Measurements from ENCODE around the gene BFAR. TPM values are rescaled to one million over a fixed set of nuclear protein-coding genes. Genes with fewer than 3 reads are reported as not detected.

The BFAR gene
- total RNA-seq, 4 donors from 2014 or later: 66.5 to 81.4 (median 71.7) TPM

DNA sequence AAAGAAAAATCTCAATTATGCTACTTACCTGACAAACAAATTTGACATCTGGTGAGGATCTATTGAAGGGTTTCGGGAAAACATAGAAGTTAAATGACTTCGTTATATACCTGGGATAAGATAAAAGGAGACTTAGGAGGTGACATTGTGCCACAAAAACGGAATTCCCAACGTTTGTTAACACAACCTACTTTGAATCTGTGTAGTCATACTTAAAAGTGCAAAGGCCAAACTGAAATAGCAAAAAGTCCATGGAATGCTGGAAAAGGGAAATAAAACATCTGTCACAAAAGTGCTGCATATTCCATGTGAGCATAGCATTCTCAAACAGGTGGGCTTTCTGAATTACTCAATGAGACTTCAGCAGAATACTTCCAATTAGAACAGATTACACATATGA is 5.7 kb upstream of the BFAR start:
- TF ChIP-seq, protein P1, sequence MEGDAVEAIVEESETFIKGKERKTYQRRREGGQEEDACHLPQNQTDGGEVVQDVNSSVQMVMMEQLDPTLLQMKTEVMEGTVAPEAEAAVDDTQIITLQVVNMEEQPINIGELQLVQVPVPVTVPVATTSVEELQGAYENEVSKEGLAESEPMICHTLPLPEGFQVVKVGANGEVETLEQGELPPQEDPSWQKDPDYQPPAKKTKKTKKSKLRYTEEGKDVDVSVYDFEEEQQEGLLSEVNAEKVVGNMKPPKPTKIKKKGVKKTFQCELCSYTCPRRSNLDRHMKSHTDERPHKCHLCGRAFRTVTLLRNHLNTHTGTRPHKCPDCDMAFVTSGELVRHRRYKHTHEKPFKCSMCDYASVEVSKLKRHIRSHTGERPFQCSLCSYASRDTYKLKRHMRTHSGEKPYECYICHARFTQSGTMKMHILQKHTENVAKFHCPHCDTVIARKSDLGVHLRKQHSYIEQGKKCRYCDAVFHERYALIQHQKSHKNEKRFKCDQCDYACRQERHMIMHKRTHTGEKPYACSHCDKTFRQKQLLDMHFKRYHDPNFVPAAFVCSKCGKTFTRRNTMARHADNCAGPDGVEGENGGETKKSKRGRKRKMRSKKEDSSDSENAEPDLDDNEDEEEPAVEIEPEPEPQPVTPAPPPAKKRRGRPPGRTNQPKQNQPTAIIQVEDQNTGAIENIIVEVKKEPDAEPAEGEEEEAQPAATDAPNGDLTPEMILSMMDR (IDR thresholded peaks at IDR 0.05; ENCODE audit: low read depth): no peak

DNA sequence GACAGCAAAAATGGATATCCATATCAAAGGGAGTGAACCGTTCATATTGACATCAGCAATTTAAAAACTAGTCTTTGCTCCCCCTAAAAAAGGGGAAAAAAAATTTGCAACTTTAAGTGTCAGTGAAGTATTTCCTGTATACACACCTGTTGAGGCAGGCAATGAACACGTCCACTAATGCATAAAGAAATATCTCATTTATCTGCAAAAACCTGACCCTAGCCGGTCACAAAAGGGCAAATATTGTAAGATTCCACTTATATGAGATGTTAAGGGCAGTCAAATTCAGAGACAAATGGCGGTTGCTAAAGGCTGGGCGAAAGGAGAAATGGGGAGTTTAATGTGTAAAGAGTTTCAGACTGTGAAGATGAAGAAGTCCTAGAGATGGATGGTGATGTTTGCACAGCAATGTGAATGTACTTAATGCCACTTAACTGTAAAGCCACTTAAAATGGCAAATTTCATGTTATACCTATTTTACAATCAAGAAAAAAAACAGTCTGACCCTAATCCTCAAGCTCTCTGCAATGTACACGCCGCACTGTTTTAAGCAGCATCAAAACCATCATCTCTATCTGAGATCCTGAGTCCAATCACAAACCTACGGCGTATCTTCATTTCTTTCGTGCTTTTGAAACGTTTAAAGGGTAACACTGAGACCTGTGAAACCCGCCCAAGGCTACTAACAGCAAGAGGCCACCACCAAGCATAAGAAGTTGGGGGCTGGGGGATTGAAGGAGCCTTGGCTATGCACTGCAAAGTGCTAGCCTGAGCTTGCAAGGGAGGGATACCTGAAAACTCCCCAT is 3.7 kb upstream of the BFAR start:
- TF ChIP-seq, protein P1 (IDR thresholded peaks at IDR 0.05; ENCODE audit: low read depth): no peak

DNA sequence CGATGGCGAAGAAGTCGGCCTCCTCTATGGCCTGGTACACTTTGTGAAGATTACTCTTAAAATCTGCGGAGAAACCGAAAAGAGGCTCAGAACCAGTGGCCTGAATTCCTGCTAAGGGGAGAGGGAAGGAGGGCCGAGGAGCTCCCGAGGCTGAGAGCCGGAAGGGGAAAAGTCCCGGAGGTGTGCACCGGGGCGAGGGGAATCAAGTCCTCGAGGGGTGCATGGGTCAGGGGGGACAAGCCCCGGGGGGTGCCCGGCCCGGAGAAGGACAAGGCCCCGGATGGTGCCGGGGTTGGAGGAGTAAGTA is 3.2 kb upstream of the BFAR start:
- TF ChIP-seq, protein P1 (IDR thresholded peaks at IDR 0.05; ENCODE audit: low read depth): no peak

DNA sequence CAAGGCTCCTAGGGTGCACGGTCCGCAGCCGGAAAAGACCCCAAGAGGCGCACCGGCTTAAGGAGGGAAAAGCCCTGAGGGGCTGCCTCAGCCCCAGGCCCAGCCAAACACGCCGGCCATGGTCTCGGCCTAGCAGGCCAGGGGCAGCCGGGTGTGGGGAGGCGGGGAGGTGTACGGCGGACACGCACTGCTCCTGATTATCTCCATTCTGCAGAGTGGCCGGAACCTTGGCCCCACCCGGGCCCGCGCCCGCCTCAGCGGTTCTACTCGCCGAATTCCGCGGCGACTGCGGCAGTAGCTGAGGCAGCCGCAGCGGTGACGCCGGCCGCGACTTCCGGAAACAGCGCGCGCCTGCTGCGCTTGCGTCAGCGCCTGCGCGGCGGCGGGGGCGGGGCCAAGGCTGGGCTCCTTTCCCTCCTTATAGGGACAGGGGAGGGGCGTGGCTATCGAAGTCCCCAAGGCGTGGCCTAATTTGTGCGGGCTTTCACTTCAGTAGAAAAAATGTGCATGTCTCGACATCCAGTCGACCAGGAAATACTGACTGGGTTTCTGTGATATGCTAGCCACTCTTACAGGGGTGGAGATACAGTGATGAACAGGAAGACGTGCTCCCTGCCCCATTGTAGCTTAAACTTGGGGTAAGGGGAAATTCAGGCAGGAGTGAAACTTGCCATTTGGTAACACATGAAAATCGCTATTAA is 2.7 kb upstream of the BFAR start, which contains the start of gene PARN:
Gene PARN (minus strand): TSS at position 342 of the 701 bp plus-strand sequence. CDS start 135 bp downstream, at position 207.
- TF ChIP-seq, protein P1 (IDR thresholded peaks at IDR 0.05; ENCODE audit: low read depth): no peak

DNA sequence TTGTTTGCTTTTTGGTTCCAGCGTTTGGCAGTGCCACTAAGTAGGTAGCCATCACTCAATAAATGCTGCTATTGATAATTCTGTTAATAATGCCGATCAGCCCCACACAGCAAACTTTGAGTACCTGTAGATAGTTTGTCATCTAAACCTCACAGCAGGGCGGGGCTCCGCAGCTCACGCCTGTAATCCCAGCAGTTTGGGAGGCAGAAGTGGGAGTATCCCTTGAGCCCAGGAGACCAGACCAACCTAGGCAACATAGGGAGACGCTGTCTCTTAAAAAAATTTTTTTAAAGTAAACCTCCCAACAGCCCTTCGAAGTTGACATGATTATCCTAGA is 1.6 kb downstream of the BFAR start:
- TF ChIP-seq, protein P1 (IDR thresholded peaks at IDR 0.05; ENCODE audit: low read depth): no peak

DNA sequence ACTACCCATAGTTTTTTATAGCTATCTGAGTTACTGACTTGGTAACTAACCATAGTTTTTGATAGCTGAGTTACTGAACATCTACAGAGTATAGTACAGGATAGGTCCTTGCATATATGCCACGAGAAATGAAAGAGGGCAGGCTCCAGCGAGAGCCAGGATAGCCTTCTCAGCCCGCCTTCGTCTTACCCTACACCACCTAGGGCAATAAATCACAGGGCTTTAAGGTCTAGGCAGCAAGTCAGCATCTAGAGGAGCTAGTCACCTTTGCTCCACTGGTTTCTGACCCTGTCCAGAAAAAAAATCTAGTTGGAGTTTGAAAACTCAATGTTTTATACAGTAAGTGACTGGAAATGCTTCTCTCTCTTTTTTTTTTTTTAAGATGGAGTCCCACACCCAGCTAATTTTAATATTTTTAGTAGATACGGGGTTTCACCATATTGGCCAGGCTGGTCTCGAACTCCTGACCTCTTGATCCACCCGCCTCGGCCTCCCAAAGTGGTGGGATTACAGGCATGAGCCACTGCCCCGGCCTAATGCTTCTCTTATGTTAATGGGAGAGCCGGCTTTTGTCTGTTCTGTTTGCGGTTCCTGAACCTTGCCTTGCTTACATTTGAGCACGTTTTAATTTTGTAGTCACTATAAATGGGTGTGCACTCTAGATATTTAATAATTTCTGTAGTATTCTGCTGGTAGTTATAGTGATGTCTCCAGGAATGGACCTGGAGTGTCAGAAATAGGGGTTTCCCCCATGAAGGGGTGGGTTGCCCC is 2.8 kb downstream of the BFAR start:
- TF ChIP-seq, protein P1 (IDR thresholded peaks at IDR 0.05; ENCODE audit: low read depth): no peak

DNA sequence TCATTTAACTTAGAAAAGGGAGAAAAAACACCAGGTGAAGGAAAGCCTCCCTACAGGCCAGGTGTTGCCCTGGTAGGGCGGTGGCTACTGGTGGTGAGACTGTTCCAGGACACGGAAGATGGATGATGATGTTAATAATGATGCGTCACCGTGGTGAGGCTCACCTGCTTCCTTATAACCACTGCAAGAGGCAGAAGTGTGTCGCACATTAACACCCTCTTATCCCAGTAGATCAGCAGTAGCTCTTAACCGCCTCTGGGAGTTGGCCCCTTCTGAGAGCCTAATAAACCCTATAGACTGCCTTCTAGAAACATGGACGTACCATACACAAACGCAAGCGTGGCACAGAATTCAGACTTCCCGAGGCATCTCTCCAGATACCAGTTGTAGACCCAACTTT is 7.8 kb downstream of the BFAR start:
- TF ChIP-seq, protein P1 (IDR thresholded peaks at IDR 0.05; ENCODE audit: low read depth): no peak
